ENCODE data around the gene TMEM202. TPM values are rescaled to one million over a fixed set of nuclear protein-coding genes. Genes with fewer than 3 reads are reported as not detected.

TMEM202 gene
- not detected for total RNA-seq

GRCh38 chr15:72397796-72398588, at the start of gene TMEM202:
TSS of gene TMEM202 (plus strand) at chr15:72398305. CDS start at chr15:72398327, 22 bp downstream.
- H3K4me1 Mint-ChIP-seq (ENCODE audit: low read depth) = no peaks in the 10 kb centered on the region
- ATAC-seq (replicated peaks in 1 of 2) (no peak), DNase-seq (no peak)
- H3K4me3 Mint-ChIP-seq = no peak within 1 kb of the TSS
- H3K27ac Mint-ChIP-seq = no peak within 1 kb of the TSS
- H3K27me3 Mint-ChIP-seq (ENCODE audit: low read depth) = peaks cover 7% of the 10 kb centered on the region
- H3K36me3 Mint-ChIP-seq (ENCODE audit: insufficient read depth in 2 of 2) = peaks cover 0 to 5% of the 10 kb centered on the region in 2 donors
- no peaks in the 10 kb centered on the region for H3K9me3 Mint-ChIP-seq

GRCh38 chr15:72353266-72353665, 44.8 kb upstream of the TMEM202 start:
- Mint-ChIP-seq H3K27ac (no peak overlapping the region), H3K27me3 (ENCODE audit: low read depth) (no peaks in the 10 kb centered on the region), H3K4me3 (no peak overlapping the region)

GRCh38 chr15:72354496-72354895, 43.6 kb upstream of the TMEM202 start:
- peaks cover 0 to 3% of the 10 kb centered on the region in 2 donors for H3K36me3 Mint-ChIP-seq (ENCODE audit: insufficient read depth in 2 of 2)
- no peak overlapping the region for H3K4me3 Mint-ChIP-seq
- ATAC-seq (replicated peaks in 1 of 2) = no peak
- peaks cover 8% of the 10 kb centered on the region for H3K4me1 Mint-ChIP-seq (ENCODE audit: low read depth)
- H3K27me3 Mint-ChIP-seq (ENCODE audit: low read depth) = no peaks in the 10 kb centered on the region
- DNase-seq = no peak
- no peak overlapping the region for H3K27ac Mint-ChIP-seq
- H3K9me3 Mint-ChIP-seq = no peaks in the 10 kb centered on the region

More at GRCh38 chr15:72353266-72353665, 44.8 kb upstream of the TMEM202 start:
- no peaks in the 10 kb centered on the region for H3K4me1 Mint-ChIP-seq (ENCODE audit: low read depth)
- DNase-seq (no peak), ATAC-seq (replicated peaks in 1 of 2) (no peak)
- H3K36me3 Mint-ChIP-seq (ENCODE audit: insufficient read depth in 2 of 2) = peaks cover 0 to 3% of the 10 kb centered on the region in 2 donors
- H3K9me3 Mint-ChIP-seq = no peaks in the 10 kb centered on the region

- no peak overlapping the region for H3K27ac Mint-ChIP-seq
- peaks cover 8% of the 10 kb centered on the region for H3K4me1 Mint-ChIP-seq (ENCODE audit: low read depth)
- no peak for ATAC-seq (replicated peaks in 1 of 2)
Observed at GRCh38 chr15:72358121-72358520, 40.0 kb upstream of the TMEM202 start.

GRCh38 chr15:72358650-72359171, 39.4 kb upstream of the TMEM202 start:
- Mint-ChIP-seq H3K9me3 (no peaks in the 10 kb centered on the region), H3K27me3 (ENCODE audit: low read depth) (no peaks in the 10 kb centered on the region), H3K36me3 (ENCODE audit: insufficient read depth in 2 of 2) (no peaks in the 10 kb centered on the region), H3K4me3 (no peak overlapping the region), H3K27ac (no peak overlapping the region), H3K4me1 (ENCODE audit: low read depth) (peaks cover 8% of the 10 kb centered on the region)
- DNase-seq (peak in 1 of 2 donors; percentile 12), ATAC-seq (replicated peaks in 1 of 2) (peak in 1 of 2 donors; percentile 51)

More at GRCh38 chr15:72358121-72358520, 40.0 kb upstream of the TMEM202 start:
- Mint-ChIP-seq H3K36me3 (ENCODE audit: insufficient read depth in 2 of 2) (no peaks in the 10 kb centered on the region), H3K27me3 (ENCODE audit: low read depth) (no peaks in the 10 kb centered on the region), H3K9me3 (no peaks in the 10 kb centered on the region), H3K4me3 (no peak overlapping the region)
- no peak for DNase-seq

- no peaks in the 10 kb centered on the region for H3K27me3 Mint-ChIP-seq (ENCODE audit: low read depth)
- peaks cover 0 to 5% of the 10 kb centered on the region in 2 donors for H3K36me3 Mint-ChIP-seq (ENCODE audit: insufficient read depth in 2 of 2)
- DNase-seq (no peak), ATAC-seq (replicated peaks in 1 of 2) (no peak)
- H3K4me1 Mint-ChIP-seq (ENCODE audit: low read depth) = peaks cover 18% of the 10 kb centered on the region
- no peaks in the 10 kb centered on the region for H3K9me3 Mint-ChIP-seq
- H3K4me3 Mint-ChIP-seq = no peak overlapping the region
- no peak overlapping the region for H3K27ac Mint-ChIP-seq
Observed at GRCh38 chr15:72361176-72361575, 36.9 kb upstream of the TMEM202 start.

- Mint-ChIP-seq H3K27me3 (ENCODE audit: low read depth) (no peaks in the 10 kb centered on the region), H3K4me1 (ENCODE audit: low read depth) (peaks cover 34% of the 10 kb centered on the region), H3K4me3 (no peak overlapping the region), H3K27ac (peak overlapping the region; percentile 10), H3K9me3 (peaks cover 0 to 5% of the 10 kb centered on the region in 2 donors), H3K36me3 (ENCODE audit: insufficient read depth in 2 of 2) (peaks cover 4 to 13% of the 10 kb centered on the region in 2 donors)
- DNase-seq (peak; percentile 11 to 30), ATAC-seq (replicated peaks in 1 of 2) (peak; percentile 92 to 96)
Observed at GRCh38 chr15:72365844-72366243, 32.3 kb upstream of the TMEM202 start.

GRCh38 chr15:72368325-72368724, 29.8 kb upstream of the TMEM202 start:
- no peaks in the 10 kb centered on the region for H3K27me3 Mint-ChIP-seq (ENCODE audit: low read depth)
- no peak overlapping the region for H3K27ac Mint-ChIP-seq
- DNase-seq = no peak
- no peak overlapping the region for H3K4me3 Mint-ChIP-seq
- H3K36me3 Mint-ChIP-seq (ENCODE audit: insufficient read depth in 2 of 2) = peaks cover 4 to 13% of the 10 kb centered on the region in 2 donors
- peaks cover 40% of the 10 kb centered on the region for H3K4me1 Mint-ChIP-seq (ENCODE audit: low read depth)
- H3K9me3 Mint-ChIP-seq = peaks cover 0 to 5% of the 10 kb centered on the region in 2 donors
- ATAC-seq (replicated peaks in 1 of 2) = no peak

- Mint-ChIP-seq H3K4me1 (ENCODE audit: low read depth) (peaks cover 45% of the 10 kb centered on the region), H3K4me3 (no peak overlapping the region), H3K27ac (no peak overlapping the region), H3K9me3 (peaks cover 0 to 5% of the 10 kb centered on the region in 2 donors), H3K36me3 (ENCODE audit: insufficient read depth in 2 of 2) (peaks cover 4 to 13% of the 10 kb centered on the region in 2 donors), H3K27me3 (ENCODE audit: low read depth) (no peaks in the 10 kb centered on the region)
- DNase-seq (no peak), ATAC-seq (replicated peaks in 1 of 2) (no peak)
Observed at GRCh38 chr15:72368899-72369298, 29.2 kb upstream of the TMEM202 start.

GRCh38 chr15:72369964-72370363, 28.1 kb upstream of the TMEM202 start:
- Mint-ChIP-seq H3K36me3 (ENCODE audit: insufficient read depth in 2 of 2) (peaks cover 4 to 13% of the 10 kb centered on the region in 2 donors), H3K4me3 (no peak overlapping the region)

GRCh38 chr15:72372361-72372760, 25.7 kb upstream of the TMEM202 start:
- Mint-ChIP-seq H3K27ac (no peak overlapping the region), H3K9me3 (peaks cover 0 to 2% of the 10 kb centered on the region in 2 donors), H3K27me3 (ENCODE audit: low read depth) (no peaks in the 10 kb centered on the region), H3K4me1 (ENCODE audit: low read depth) (peaks cover 52% of the 10 kb centered on the region), H3K36me3 (ENCODE audit: insufficient read depth in 2 of 2) (peaks cover 1 to 2% of the 10 kb centered on the region in 2 donors), H3K4me3 (no peak overlapping the region)
- DNase-seq = no peak
- no peak for ATAC-seq (replicated peaks in 1 of 2)

More at GRCh38 chr15:72369964-72370363, 28.1 kb upstream of the TMEM202 start:
- Mint-ChIP-seq H3K4me1 (ENCODE audit: low read depth) (peaks cover 56% of the 10 kb centered on the region), H3K9me3 (peaks cover 0 to 5% of the 10 kb centered on the region in 2 donors), H3K27ac (no peak overlapping the region), H3K27me3 (ENCODE audit: low read depth) (no peaks in the 10 kb centered on the region)
- DNase-seq = no peak
- no peak for ATAC-seq (replicated peaks in 1 of 2)

GRCh38 chr15:72375501-72375845, 22.6 kb upstream of the TMEM202 start:
- Mint-ChIP-seq H3K27me3 (ENCODE audit: low read depth) (no peaks in the 10 kb centered on the region), H3K27ac (peak overlapping the region; percentile 98), H3K4me1 (ENCODE audit: low read depth) (peaks cover 40% of the 10 kb centered on the region), H3K4me3 (peak overlapping the region; percentile 96), H3K36me3 (ENCODE audit: insufficient read depth in 2 of 2) (no peaks in the 10 kb centered on the region), H3K9me3 (no peaks in the 10 kb centered on the region)
- ATAC-seq (replicated peaks in 1 of 2) (peak; percentile 50 to 56), DNase-seq (no peak)

GRCh38 chr15:72375846-72376581, 22.1 kb upstream of the TMEM202 start, which contains the start of gene HEXA:
TSS of gene HEXA (minus strand) at chr15:72376014. CDS start at chr15:72375972, 42 bp downstream.
- Mint-ChIP-seq H3K27ac (peak within 1 kb of the TSS; percentile 98), H3K4me3 (peak within 1 kb of the TSS; percentile 96), H3K36me3 (ENCODE audit: insufficient read depth in 2 of 2) (no peaks in the 10 kb centered on the region), H3K4me1 (ENCODE audit: low read depth) (peaks cover 40% of the 10 kb centered on the region), H3K9me3 (no peaks in the 10 kb centered on the region), H3K27me3 (ENCODE audit: low read depth) (no peaks in the 10 kb centered on the region)
- peak; percentile 94 to 95 for ATAC-seq (replicated peaks in 1 of 2)
- peak; percentile 98 to 99 for DNase-seq

All from activated T-cell treated with anti-CD3 and anti-CD28 coated beads, Interleukin-2, amount 50 U/mL, for 72 hours (primary cell).